NCI-H526 (cell line): ENCODE data around the gene MT1A.

ENCODE experiments used
- DNase-seq, 2 experiments: peaks; one replicate each; lab custom pipeline; 2025; lab: John Stamatoyannopoulos, UW

The MT1A gene

DNA sequence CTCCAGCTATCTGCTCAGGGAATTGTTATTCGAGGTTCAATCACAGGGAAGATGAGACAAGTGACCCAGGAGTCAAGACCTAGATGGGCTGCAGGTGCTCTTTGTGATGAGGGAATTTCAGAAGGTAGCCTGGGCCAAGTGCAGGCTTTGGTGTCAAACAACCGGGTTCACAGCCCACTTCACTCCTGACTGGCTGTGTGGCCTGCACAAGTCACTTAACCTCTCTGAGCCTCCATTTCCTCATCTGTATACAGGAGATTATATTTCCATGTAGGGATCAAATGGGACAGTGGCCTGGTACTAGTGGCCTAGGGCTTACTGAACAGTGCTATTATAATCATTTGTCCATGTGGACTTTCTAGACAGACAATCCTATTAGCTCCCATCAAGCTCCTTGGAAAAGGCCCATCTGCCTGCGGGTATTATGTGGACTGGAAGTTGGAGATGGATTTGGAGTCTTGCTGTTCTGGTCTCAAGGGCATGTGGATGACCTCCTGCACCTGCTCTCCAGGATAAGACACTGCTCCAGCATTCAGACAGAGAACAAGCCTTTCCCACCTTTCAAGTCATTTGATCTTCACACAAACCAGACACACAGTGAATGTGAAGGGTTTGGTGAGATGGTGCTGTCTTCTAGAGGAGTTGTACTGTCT is 40.7 kb downstream of the MT1A start:
- no peak for DNase-seq

DNA sequence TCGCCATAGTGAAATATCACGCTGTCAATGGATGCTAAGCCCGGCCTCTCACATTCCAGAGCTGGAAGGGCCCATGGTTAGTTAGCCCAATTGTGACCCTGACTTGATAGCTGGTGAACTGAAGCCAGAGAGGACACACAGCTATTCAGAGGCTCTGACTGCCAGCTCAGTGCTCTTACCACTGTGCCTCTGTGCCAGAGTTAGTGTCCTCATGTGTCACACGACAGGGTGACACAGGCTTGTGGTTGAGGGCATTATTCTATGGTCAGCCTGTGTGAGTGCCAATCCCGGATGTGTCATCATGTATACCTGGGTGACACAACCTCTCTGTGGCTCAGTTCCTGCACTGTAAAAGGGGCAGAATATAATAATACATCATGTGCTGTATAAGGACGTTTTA is 41.4 kb downstream of the MT1A start:
- no peak for DNase-seq

DNA sequence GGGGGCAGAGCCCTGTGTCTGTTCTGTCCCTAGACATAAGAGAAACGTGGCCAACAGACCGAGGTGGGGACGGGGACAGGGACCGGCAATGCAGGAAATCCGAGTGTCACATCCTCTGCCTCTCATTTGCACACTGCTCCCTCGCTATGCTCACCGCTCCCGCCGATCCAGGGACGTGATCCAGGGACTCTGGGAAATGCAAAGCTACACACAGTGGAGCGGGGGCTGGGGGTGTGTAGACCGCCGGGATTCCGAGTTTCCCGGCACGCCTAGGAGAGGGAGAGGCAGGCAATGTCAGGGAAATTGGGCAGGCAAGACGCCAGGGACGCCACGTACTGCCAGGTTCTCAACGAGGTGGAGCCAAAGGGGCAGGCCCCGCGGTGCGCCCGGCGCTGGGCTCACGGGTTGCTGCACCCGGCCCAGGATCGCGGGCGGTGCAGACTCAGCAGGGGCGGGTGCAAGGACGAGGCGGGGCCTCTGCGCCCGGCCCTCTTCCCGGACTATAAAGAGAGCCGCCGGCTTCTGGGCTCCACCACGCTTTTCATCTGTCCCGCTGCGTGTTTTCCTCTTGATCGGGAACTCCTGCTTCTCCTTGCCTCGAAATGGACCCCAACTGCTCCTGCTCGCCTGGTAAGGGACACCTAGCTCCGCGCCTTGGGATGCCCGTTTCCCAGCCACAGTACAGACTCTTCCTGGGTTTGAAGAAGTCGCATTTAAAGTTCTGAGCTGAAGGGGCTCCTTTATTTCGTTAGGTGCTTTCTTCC is 43.7 kb downstream of the MT1A start, which contains the start of gene MT1X:
Gene MT1X (plus strand): TSS at position 532 of the 764 bp plus-strand sequence. CDS start 71 bp downstream, at position 603.
- DNase-seq = peak; percentile 71 to 92

DNA sequence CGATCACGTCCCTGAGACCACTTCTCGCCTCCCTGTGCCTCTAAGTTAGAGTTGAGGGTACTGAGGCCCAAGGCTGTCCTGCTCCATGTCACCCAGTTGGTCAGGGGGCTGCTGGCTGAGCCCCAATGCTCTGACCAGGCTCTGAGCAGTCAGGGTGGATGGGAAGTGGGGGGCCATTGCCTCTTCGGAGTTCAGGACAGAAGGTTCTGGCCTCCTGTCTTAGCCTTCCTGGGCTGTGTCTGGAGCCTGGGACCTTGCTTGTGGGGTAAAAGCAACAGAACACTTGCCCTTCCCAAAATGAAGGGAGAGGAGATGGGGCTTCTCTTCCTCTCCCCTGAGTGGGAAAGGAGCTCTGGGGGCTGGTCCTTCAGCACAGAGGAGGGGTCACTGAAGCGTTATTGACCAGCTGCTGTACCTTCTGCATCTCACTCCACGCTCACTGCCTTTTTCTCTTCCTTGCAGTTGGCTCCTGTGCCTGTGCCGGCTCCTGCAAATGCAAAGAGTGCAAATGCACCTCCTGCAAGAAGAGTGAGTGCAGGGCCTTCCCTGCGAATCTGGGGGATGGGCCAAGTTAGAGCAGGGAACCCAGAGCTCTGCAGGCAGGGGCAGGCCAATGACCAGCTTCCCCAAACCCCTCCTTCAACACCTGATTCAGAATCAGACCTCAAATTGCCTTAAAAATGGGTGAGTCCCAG is 44.4 kb downstream of the MT1A start:
- peak in 1 of 2 experiments; percentile 20 for DNase-seq

DNA sequence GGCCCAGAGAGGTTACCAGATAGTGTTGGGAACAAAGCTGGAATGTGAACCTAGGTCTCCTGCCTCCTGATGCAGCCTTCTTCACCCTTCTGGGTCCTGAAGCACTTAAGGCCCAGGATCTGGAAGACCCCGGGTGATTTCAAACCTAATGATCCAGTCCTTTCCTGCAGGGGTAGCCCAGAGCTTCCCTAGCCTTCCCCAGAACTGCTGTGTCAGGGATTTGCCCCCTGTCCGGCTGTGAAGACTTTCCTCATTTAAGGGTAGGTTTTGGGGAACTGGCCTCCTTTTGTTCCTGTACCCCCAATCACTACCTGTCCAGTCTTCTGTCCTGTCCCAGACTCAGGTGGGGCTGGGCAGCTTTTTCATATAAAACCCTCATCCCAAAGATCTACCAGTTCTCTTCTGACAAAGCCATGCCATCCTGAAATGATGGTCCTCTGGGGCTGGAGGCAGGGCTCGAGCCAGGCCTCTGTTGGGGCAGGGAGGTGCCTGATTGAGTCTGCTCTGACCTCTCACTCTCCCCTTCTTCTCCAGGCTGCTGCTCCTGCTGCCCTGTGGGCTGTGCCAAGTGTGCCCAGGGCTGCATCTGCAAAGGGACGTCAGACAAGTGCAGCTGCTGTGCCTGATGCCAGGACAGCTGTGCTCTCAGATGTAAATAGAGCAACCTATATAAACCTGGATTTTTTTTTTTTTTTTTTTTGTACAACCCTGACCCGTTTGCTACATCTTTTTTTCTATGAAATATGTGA is 45.1 kb downstream of the MT1A start:
- no peak for DNase-seq

DNA sequence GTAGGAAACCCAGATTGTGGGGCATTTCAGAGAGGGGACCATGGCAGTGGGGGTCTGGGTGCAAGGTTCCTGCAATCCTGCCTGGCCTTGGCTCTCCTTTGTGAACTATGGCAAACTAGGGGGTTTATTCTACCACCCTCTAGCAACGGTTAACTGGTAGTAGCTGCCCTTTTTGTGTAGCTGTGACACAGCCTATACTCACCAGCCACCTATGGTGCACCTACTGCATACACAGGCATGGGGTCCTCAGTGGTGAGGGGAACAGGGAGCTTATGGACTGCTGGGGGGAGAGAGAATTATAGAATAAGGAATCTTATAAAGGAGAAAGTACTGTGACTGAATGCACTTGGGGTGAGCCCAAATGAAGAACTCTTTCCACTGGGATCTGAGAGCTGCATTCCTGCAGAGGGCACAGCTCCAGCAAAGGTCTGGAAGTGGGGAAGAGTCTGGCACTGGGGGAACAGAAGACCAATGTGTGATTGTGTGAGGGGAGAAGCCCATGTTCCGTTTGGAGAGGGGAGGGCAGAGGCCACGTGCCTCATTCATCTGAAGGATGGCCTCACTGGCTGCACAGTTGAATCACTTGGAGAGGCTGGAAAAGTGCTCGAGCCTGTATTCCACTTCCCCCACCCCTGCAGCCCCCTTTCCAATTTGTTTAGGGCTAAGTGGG is 45.9 kb downstream of the MT1A start:
- no peak for DNase-seq

DNA sequence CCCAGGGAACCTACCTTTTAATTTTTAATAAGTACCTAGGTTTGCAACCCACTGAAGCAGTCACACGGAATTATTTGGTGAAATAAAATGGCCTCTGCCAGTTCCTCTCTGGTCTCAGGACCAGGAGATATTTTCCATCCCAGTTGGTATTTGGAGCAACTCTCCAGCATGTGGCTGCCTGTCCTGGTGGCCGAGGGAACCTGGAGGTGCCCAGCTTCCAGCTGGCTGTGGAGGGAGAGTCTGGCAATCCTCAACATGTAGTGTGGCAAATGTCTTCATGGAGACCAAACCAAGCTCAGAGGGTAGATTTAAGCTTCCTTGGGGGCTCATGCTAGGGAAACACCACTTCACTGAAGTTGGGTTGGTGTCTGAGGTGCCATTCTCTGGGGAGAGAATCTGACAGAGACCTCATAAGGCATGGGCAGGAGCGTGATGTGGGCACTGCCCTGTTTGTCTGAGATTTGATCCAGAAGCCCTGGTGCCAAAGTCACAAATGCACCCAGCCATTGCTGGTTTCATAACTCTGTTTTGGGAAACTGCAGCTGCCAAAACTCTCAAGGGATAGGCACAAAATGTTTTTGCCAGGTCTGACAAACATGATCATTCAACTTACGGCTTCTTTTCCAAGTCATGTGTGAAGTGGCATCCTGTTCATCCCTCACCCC is 46.6 kb downstream of the MT1A start:
- no peak for DNase-seq

DNA sequence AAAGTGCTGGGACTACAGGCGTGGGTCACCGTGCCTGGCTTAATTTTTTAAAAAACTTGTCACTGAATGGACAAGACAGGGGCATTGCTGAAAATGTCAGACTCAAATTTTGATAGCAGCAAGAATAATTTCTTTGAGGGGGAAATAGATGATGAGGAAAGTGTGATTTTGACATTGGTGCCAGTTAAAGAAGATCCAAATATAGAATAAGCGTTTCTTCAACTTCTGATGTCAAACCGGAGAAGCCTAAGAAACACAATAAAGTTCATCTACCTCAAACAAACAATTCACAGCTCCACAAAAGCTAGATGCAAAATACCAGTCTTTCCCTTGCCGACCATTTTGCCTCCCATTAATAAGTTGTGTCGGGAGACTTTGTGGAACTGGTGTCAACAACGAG is 48.3 kb downstream of the MT1A start:
- no peak for DNase-seq

DNA sequence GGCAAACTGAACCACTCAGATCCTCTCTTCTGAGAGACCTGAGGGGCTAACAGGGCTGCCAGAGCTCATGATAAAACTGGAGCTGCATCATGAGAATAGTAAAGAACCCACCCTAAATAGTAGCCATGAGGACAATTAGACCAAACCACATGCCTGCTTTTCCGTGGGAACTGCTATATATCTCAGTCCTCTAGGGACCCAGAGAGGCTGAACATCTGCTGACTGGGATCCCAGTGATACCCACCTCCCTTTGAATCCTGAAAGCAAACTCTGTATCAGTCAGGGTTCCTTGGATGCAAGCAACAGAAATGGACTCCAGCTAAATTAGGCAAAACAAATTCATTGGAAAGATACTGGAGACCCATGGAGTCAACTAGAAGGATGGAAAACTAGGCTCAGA is 50.3 kb downstream of the MT1A start:
- DNase-seq = no peak

DNA sequence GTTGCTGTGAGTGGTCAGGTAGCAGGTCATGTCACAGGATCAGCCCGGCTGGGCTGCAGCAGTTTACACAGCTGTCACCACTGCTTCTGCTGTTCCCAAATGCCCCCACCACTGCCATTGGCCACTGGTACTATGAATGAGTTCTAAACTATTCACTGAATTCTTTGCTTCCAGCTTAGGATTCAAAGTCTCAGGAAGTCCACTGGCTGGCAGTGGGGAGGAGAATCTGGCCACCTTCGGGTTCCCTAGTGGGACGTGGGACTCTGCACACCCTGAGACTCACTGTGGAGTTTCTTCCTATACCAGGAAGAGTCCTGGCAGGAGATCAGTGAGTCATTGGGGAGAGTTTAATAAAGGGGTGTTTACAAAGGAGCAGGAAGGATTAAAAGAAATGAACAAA is 50.7 kb downstream of the MT1A start:
- DNase-seq = no peak
